ENCODE measurements around the gene KRTAP19-8. TPM values are rescaled to one million over a fixed set of nuclear protein-coding genes. Genes with fewer than 3 reads are reported as not detected.

The KRTAP19-8 gene
- total RNA-seq, 1 donor from 2014 or later: not detected

DNA sequence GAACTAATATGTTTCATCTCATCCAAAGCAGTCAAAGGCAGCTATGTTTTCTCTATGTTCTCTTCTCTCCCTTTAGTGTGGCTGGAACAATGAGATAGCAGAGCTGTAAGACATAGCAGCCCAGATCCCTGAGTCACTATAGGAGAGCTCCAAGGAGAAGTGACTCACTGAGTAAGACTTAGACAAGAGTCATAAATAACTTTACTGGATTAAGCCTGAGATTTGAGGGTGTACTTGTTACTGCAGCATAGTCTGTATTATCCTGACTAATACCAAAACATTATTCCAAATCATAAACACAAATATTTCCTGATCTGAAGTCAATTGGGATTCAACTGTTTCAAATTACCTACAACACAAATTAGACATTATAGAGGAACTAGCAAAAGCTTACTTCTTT is 3.9 kb downstream of the KRTAP19-8 start:
- Mint-ChIP-seq H3K4me3 (ENCODE audit: unreplicated experiment) (no peak overlapping the region), H3K36me3 (ENCODE audit: low read depth, unreplicated experiment) (no peaks in the 10 kb centered on the region), H3K4me1 (ENCODE audit: unreplicated experiment) (no peaks in the 10 kb centered on the region), H3K27me3 (ENCODE audit: unreplicated experiment) (no peaks in the 10 kb centered on the region), H3K9me3 (ENCODE audit: unreplicated experiment) (no peaks in the 10 kb centered on the region), H3K27ac (ENCODE audit: unreplicated experiment) (no peak overlapping the region)
- no peak for TF ChIP-seq CTCF (IDR thresholded peaks at IDR 0.05; ENCODE audit: unreplicated experiment)
- no peak for DNase-seq (ENCODE audit: low spot score)

GRCh38 chr21:31030367-31031106 is 7.7 kb downstream of the KRTAP19-8 start:
- Mint-ChIP-seq H3K27ac (ENCODE audit: unreplicated experiment) (no peak overlapping the region), H3K4me1 (ENCODE audit: unreplicated experiment) (no peaks in the 10 kb centered on the region), H3K4me3 (ENCODE audit: unreplicated experiment) (no peak overlapping the region), H3K27me3 (ENCODE audit: unreplicated experiment) (no peaks in the 10 kb centered on the region), H3K9me3 (ENCODE audit: unreplicated experiment) (no peaks in the 10 kb centered on the region), H3K36me3 (ENCODE audit: low read depth, unreplicated experiment) (no peaks in the 10 kb centered on the region)
- TF ChIP-seq CTCF (IDR thresholded peaks at IDR 0.05; ENCODE audit: unreplicated experiment): no peak
- no peak for DNase-seq (ENCODE audit: low spot score)

DNA sequence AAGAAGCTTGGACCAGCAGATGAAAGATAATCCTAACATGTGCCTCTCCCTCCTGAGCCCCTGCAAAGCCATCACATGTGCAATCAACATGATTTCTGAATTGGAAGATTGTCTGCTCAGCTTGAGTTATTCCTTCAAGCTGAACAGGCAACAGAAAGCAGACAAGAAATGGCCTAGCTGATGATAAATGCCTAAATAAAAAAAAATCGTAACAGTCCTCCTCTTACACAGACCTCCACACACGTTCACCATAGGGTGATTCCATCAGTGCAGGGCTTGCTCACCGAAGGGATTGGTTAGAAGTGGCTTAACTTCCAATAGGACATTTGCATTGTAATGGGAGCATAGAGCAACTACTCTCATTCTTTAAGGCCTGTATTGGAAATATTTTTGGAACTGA is 14.6 kb downstream of the KRTAP19-8 start:
- Mint-ChIP-seq H3K27me3 (ENCODE audit: unreplicated experiment) (peaks cover 1% of the 10 kb centered on the region), H3K36me3 (ENCODE audit: low read depth, unreplicated experiment) (no peaks in the 10 kb centered on the region), H3K4me1 (ENCODE audit: unreplicated experiment) (peaks cover 27% of the 10 kb centered on the region), H3K27ac (ENCODE audit: unreplicated experiment) (no peak overlapping the region), H3K9me3 (ENCODE audit: unreplicated experiment) (no peaks in the 10 kb centered on the region), H3K4me3 (ENCODE audit: unreplicated experiment) (no peak overlapping the region)
- DNase-seq (ENCODE audit: low spot score): no peak
- no peak for TF ChIP-seq CTCF (IDR thresholded peaks at IDR 0.05; ENCODE audit: unreplicated experiment)

DNA sequence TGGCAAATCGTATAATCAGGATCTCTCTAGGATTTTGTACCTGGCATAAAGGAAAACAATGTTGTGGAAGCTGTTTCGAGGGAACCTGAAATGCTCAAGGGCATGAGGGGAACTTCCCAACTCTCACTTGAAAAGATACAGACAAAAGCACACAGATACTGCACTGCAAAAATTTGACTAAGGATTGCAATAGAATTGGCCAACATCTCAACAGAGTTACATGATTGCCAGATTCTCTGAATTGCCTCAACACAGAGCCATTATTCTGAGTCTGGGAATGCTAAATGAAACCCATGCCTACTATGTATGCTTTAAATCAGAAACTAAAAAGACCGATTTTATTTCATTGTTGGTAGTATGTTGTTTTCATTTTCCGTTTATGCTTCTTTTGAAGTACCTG is 16.0 kb downstream of the KRTAP19-8 start:
- Mint-ChIP-seq H3K4me3 (ENCODE audit: unreplicated experiment) (no peak overlapping the region), H3K36me3 (ENCODE audit: low read depth, unreplicated experiment) (no peaks in the 10 kb centered on the region), H3K4me1 (ENCODE audit: unreplicated experiment) (peaks cover 27% of the 10 kb centered on the region), H3K27ac (ENCODE audit: unreplicated experiment) (no peak overlapping the region), H3K9me3 (ENCODE audit: unreplicated experiment) (no peaks in the 10 kb centered on the region), H3K27me3 (ENCODE audit: unreplicated experiment) (peaks cover 1% of the 10 kb centered on the region)
- no peak for TF ChIP-seq CTCF (IDR thresholded peaks at IDR 0.05; ENCODE audit: unreplicated experiment)
- DNase-seq (ENCODE audit: low spot score): no peak

DNA sequence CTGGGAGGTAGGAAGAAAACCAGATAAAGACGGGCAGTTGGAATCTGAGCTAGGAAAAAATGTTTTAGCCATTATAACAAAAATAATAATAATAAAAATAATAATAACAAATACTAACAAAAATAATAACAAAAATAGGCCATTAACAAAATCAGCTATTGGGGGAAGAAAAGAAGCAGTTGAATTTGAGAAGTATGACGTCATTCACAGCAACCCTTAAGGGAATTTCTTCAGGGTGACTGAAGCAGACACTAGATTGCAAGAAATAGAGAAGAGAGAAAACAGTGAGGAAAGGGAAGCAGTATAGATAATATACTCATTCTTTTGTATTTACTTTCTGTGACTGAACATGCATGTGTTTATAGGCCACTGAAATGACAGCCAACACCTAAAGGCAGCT is 20.0 kb downstream of the KRTAP19-8 start:
- Mint-ChIP-seq H3K36me3 (ENCODE audit: low read depth, unreplicated experiment) (no peaks in the 10 kb centered on the region), H3K4me1 (ENCODE audit: unreplicated experiment) (peaks cover 20% of the 10 kb centered on the region), H3K27ac (ENCODE audit: unreplicated experiment) (no peak overlapping the region), H3K4me3 (ENCODE audit: unreplicated experiment) (no peak overlapping the region), H3K27me3 (ENCODE audit: unreplicated experiment) (no peaks in the 10 kb centered on the region), H3K9me3 (ENCODE audit: unreplicated experiment) (no peaks in the 10 kb centered on the region)
- no peak for DNase-seq (ENCODE audit: low spot score)
- TF ChIP-seq CTCF (IDR thresholded peaks at IDR 0.05; ENCODE audit: unreplicated experiment): no peak

Measured in endothelial cell (in vitro differentiated cells).